K562 (cell line): Measurements from ENCODE around the gene ZMYND19. TPM values are rescaled to one million over a fixed set of nuclear protein-coding genes. Genes with fewer than 3 reads are reported as not detected.

Experiments used
- ATAC-seq: fragments of 200-7000 bp; cut with Tn5 transposase; 3 replicates; pipeline ENCODE4 v1.9.1; 2020; ENCODE audit warnings: moderate library complexity
- BruUV-seq: library from RNA; stranded (reverse); fragments of 400-500 nt; replicated peaks from 2 replicates; lab custom pipeline; 2021; lab: Mats Ljungman, UMichigan
- CTCF ChIA-PET: fragments of 300-600 bp; formaldehyde crosslinking; extraction: SDS; loops from one replicate; lab custom pipeline; 2021; ENCODE audit warnings: low intra/inter-chr PET ratio; lab: Yijun Ruan, JAX
- POLR2A ChIA-PET: fragments of 300-600, 350-650 bp; sonication (Branson Sonifier 250); formaldehyde crosslinking; extraction: SDS; loops from one replicate; lab custom pipeline; 2021; ENCODE audit warnings: antibody characterized with exemption, inconsistent platforms; lab: Yijun Ruan, JAX
- DNase-seq, 4 experiments: peaks; one replicate each; pipeline versions ENCODE4 v3.0.0 to v3.0.0-alpha.2; 2011 to 2018; ENCODE audit warnings: low spot score in 3 of 4, mixed read lengths in 3 of 4; ENCODE audit errors: extremely low read depth in 1 of 4
- FAIRE-seq: peaks from 2 replicates; lab custom pipeline; 2011; peaks lifted over from hg19 to GRCh38; lab: Jason Lieb, UNC
- H2AFZ ChIP-seq: 2 replicates; pipeline ENCODE4 v1.6.0; 2011; ENCODE audit warnings: low read depth, low read length, control low read depth, inconsistent platforms
- H3K27ac ChIP-seq: fragments of 200-600 bp; 3 replicates; pipeline ENCODE4 v1.8.0; 2011; ENCODE audit warnings: low read depth, mild to moderate bottlenecking, control low read depth, inconsistent platforms, low read length, moderate library complexity, mixed read lengths; ENCODE audit errors: extremely low read depth
- H3K27me3 ChIP-seq, 2 experiments: fragments of 300-600 bp in 1 of 2; 2 replicates in 1 of 2; 3 replicates in 1 of 2; pipeline versions ENCODE4 v1.6.0 to v1.8.0; 2011; ENCODE audit warnings: inconsistent platforms in 2 of 2, low read length in 2 of 2, mild to moderate bottlenecking in 1 of 2, mixed read lengths in 1 of 2, moderate library complexity in 1 of 2; ENCODE audit not compliant: control insufficient read depth in 2 of 2, insufficient read depth in 2 of 2
- H3K36me3 ChIP-seq: fragments of 300-600 bp; 3 replicates; pipeline ENCODE4 v1.8.0; 2011; ENCODE audit warnings: mild to moderate bottlenecking, low read length, inconsistent platforms; ENCODE audit not compliant: control insufficient read depth, insufficient read depth
- H3K4me1 ChIP-seq, 2 experiments: fragments of 200-600 bp in 1 of 2; replicated peaks in 1 of 2; 2 replicates in 1 of 2; 3 replicates in 1 of 2; pipeline versions ENCODE4 v1.5.1 to v1.8.0; 2011; ENCODE audit warnings: inconsistent platforms in 2 of 2, low read length in 2 of 2, mild to moderate bottlenecking in 1 of 2, mixed read lengths in 1 of 2, moderate library complexity in 1 of 2; ENCODE audit not compliant: control insufficient read depth in 2 of 2, insufficient read depth in 2 of 2
- H3K4me2 ChIP-seq: 2 replicates; pipeline ENCODE4 v1.6.1; 2011; ENCODE audit warnings: low read length, control low read depth, inconsistent platforms, mixed read lengths; ENCODE audit not compliant: insufficient read depth
- H3K4me3 ChIP-seq: fragments of 200-600 bp; sonication (generic), shearing (Covaris generic); 2 replicates; pipeline ENCODE4 v1.5.1; 2016; ENCODE audit warnings: control low read depth, inconsistent platforms
- H3K79me2 ChIP-seq: fragments of 200-600 bp; 3 replicates; pipeline ENCODE4 v1.8.0; 2011; ENCODE audit warnings: low read length, inconsistent platforms; ENCODE audit not compliant: control insufficient read depth, insufficient read depth
- H3K9ac ChIP-seq, 2 experiments: 2 replicates each; pipeline versions ENCODE4 v1.6.0 to v1.6.1; 2011; ENCODE audit warnings: low read depth in 2 of 2, low read length in 2 of 2, control low read depth in 1 of 2, inconsistent platforms in 1 of 2, mild to moderate bottlenecking in 1 of 2, mixed read lengths in 1 of 2; ENCODE audit not compliant: insufficient read depth in 1 of 2
- H3K9me1 ChIP-seq: one replicate; pipeline ENCODE4 v1.6.0; 2011; ENCODE audit warnings: inconsistent platforms, mild to moderate bottlenecking, low read length, moderate library complexity; ENCODE audit not compliant: control insufficient read depth, insufficient read depth
- H3K9me3 ChIP-seq: replicated peaks from 2 replicates; pipeline ENCODE4 v1.5.1; 2011; ENCODE audit warnings: low read depth, low read length, inconsistent platforms; ENCODE audit not compliant: control insufficient read depth, insufficient read depth
- H4K20me1 ChIP-seq: replicated peaks from 2 replicates; pipeline ENCODE4 v1.6.1; 2011; ENCODE audit warnings: low read length, inconsistent platforms, mixed read lengths; ENCODE audit not compliant: control insufficient read depth, insufficient read depth
- ATF3 ChIP-seq, 2 experiments: fragments of 450-650 bp in 1 of 2; sonication (generic) in 1 of 2; formaldehyde crosslinking in 1 of 2; IDR thresholded peaks in 1 of 2; conservative IDR thresholded peaks in 1 of 2; 2 replicates each; pipeline versions ENCODE4 v1.6.1 to v1.8.1; 2016 to 2023; ENCODE audit warnings: mild to moderate bottlenecking in 2 of 2, moderate library complexity in 2 of 2, inconsistent platforms in 1 of 2, missing genetic modification reagents in 1 of 2
- CEBPG ChIP-seq, 3 experiments: fragments of 200-800 bp in 1 of 3; sonication (Bioruptor generic) in 1 of 3; sonication (generic) in 1 of 3; formaldehyde crosslinking in 1 of 3; IDR thresholded peaks in 2 of 3; conservative IDR thresholded peaks in 1 of 3; 2 replicates each; pipeline versions ENCODE4 v1.6.1 to v1.8.0; 2016 to 2022; ENCODE audit warnings: missing compliant biosample characterization in 2 of 3, missing genetic modification characterization in 2 of 3, mild to moderate bottlenecking in 1 of 3, missing genetic modification reagents in 1 of 3
- GTF3C2 ChIP-seq: IDR thresholded peaks from 3 replicates; pipeline ENCODE4 v1.6.1; 2011; ENCODE audit warnings: borderline replicate concordance, mild to moderate bottlenecking, moderate library complexity; ENCODE audit not compliant: insufficient read length; ENCODE audit errors: extremely low read depth
- WGBS: fragments of 100-300 bp; shearing (Covaris generic); methylation state at CpG from one replicate; pipeline ENCODE4 v1.1.6; 2016; ENCODE audit warnings: low coverage, mixed read lengths; ENCODE audit not compliant: insufficient coverage; ENCODE audit errors: missing lambda C conversion rate; 5-methylcytosine and 5-hydroxymethylcytosine counted together
- in situ Hi-C: fragments of 300-500 bp; cut with MboI; formaldehyde crosslinking; loops from 4 replicates; pipeline ENCODE4 v1.15.0; 2018; ENCODE audit warnings: inconsistent platforms, mixed read lengths
- intact Hi-C: fragments of 100-400 bp; cut with micrococcal nuclease; formaldehyde crosslinking; loops from 2 replicates; pipeline ENCODE4 v1.14.2; 2022
- polyA plus RNA-seq, 8 experiments: library from polyadenylated mRNA; depleted of rRNA in 4 of 8; stranded (reverse) in 5 of 8; unstranded in 3 of 8; fragments of >200 nt; fragmentation: Nextera tagmentation in 2 of 8; fragmentation: Illumina TruSeq in 1 of 8; extraction: Ambion mirVana in 2 of 8; extraction: Trizol in 1 of 8; gene quantifications; 2 replicates each; pipeline versions ENCODE4 v1.2.1 to v1.2.3, GENCODE V29; 2011 to 2014; ENCODE audit warnings: inconsistent platforms in 1 of 8, missing spikeins in 1 of 8
- total RNA-seq, 7 experiments: library from RNA; depleted of rRNA in 6 of 7; stranded (reverse); fragments of >200 nt in 6 of 7; fragmentation: Illumina TruSeq in 2 of 7; extraction: Trizol in 2 of 7; gene quantifications; 2 replicates each; pipeline versions ENCODE4 v1.2.1 to v1.2.3, GENCODE V29; 2011 to 2021; ENCODE audit warnings: low replicate concordance in 1 of 7

ZMYND19 gene
- total and polyA plus RNA-seq, 9 of the 15 experiments (the other 6 are each of a cell fraction or from before 2014, with no cell fraction given) = 1.0 to 86.7 (median 44.0) TPM

GRCh38 chr9:137547687-137548543 lies 42.4 kb downstream of the ZMYND19 start:
- ATAC-seq (no peak), DNase-seq (no peak), FAIRE-seq (no peak)
- H3K79me2 ChIP-seq = peaks cover 12% of the 10 kb centered on the region
- H3K9ac ChIP-seq = peak overlapping the region in 1 of 2 experiments; percentile 56; a peak in 2 of 4 replicates
- POLR2A ChIA-PET = no interaction called here
- TF ChIP-seq ATF3 (IDR thresholded peaks at IDR 0.05) = peak; percentile 68
- no peak for TF ChIP-seq ATF3 (CRISPR knock-in tag; conservative IDR thresholded peaks at IDR 0.05)
- TF ChIP-seq CEBPG (CRISPR knock-in tag; IDR thresholded peaks at IDR 0.05) = peak; percentile 49; the same call in 1 of the 2 replicates
- peak in 1 of 2 experiments; percentile 33; a peak in 1 of 4 replicates for TF ChIP-seq CEBPG (tag; conservative IDR thresholded peaks at IDR 0.05 in 1 of 2, IDR thresholded peaks at IDR 0.05 in 1 of 2)
- TF ChIP-seq GTF3C2 = no peak
- H2AFZ ChIP-seq = no peak overlapping the region
- 56% methylated on average over 22 of the region's 23 CpGs for WGBS
- H3K27ac ChIP-seq = no peak overlapping the region
- H3K9me1 ChIP-seq = no peaks in the 10 kb centered on the region
- intact Hi-C loops = no loop called here
- peaks cover 0 to 50% of the 10 kb centered on the region in 2 experiments; a peak in 4 of 5 replicates for H3K4me1 ChIP-seq
- H3K9me3 ChIP-seq = peaks cover 2% of the 10 kb centered on the region; the same call in 1 of the 2 replicates
- in situ Hi-C loops = no loop called here
- CTCF ChIA-PET = no interaction called here
- H3K4me2 ChIP-seq = no peak overlapping the region
- H4K20me1 ChIP-seq = no peaks in the 10 kb centered on the region; the same call in 1 of the 2 replicates
- H3K36me3 ChIP-seq = peaks cover 6% of the 10 kb centered on the region; the same call in 2 of the 3 replicates
- H3K27me3 ChIP-seq = peaks cover 0 to 5% of the 10 kb centered on the region in 2 experiments; a peak in 1 of 5 replicates
- no peak overlapping the region for H3K4me3 ChIP-seq
- no TSS peak for BruUV-seq
